IPS-15b (cell line): ENCODE results near the gene CD200R1L.

Source experiments
- H3K27me3 ChIP-seq: one replicate; pipeline ENCODE4 v1.6.1; 2013; ENCODE audit warnings: low read length; ENCODE audit not compliant: control insufficient read depth, insufficient read depth
- H3K36me3 ChIP-seq: one replicate; pipeline ENCODE4 v1.6.1; 2013; ENCODE audit warnings: low read length; ENCODE audit not compliant: control insufficient read depth, insufficient read depth
- H3K4me1 ChIP-seq: one replicate; pipeline ENCODE4 v1.6.1; 2013; ENCODE audit warnings: mild to moderate bottlenecking, low read length; ENCODE audit not compliant: control insufficient read depth, insufficient read depth
- H3K4me3 ChIP-seq: one replicate; pipeline ENCODE4 v1.5.1; 2013; ENCODE audit warnings: low read depth, low read length
- H3K9ac ChIP-seq: one replicate; pipeline ENCODE4 v1.6.1; 2013; ENCODE audit warnings: low read depth, mild to moderate bottlenecking, low read length
- H3K9me3 ChIP-seq: one replicate; pipeline ENCODE4 v1.6.1; 2013; ENCODE audit warnings: mild to moderate bottlenecking, low read length; ENCODE audit not compliant: control insufficient read depth, insufficient read depth

The CD200R1L gene

GRCh38 chr3:112782491-112782890 is 64.2 kb downstream of the CD200R1L start:
- no peaks in the 10 kb centered on the region for H3K27me3 ChIP-seq
- H3K4me1 ChIP-seq = peaks cover 2% of the 10 kb centered on the region
- H3K4me3 ChIP-seq = no peak overlapping the region
- H3K9ac ChIP-seq = no peak overlapping the region
- H3K9me3 ChIP-seq = no peaks in the 10 kb centered on the region
- no peaks in the 10 kb centered on the region for H3K36me3 ChIP-seq

GRCh38 chr3:112781599-112781998 is 65.1 kb downstream of the CD200R1L start:
- H3K4me3 ChIP-seq = no peak overlapping the region
- H3K9ac ChIP-seq = no peak overlapping the region
- no peaks in the 10 kb centered on the region for H3K27me3 ChIP-seq
- no peaks in the 10 kb centered on the region for H3K36me3 ChIP-seq
- H3K4me1 ChIP-seq = peaks cover 2% of the 10 kb centered on the region
- H3K9me3 ChIP-seq = no peaks in the 10 kb centered on the region

- Histone ChIP-seq H3K9ac (no peak overlapping the region), H3K9me3 (no peaks in the 10 kb centered on the region), H3K4me1 (peaks cover 2% of the 10 kb centered on the region), H3K36me3 (no peaks in the 10 kb centered on the region), H3K4me3 (no peak overlapping the region), H3K27me3 (no peaks in the 10 kb centered on the region)
Measured at GRCh38 chr3:112779558-112780480, 66.8 kb downstream of the CD200R1L start.

- H3K36me3 ChIP-seq = no peaks in the 10 kb centered on the region
- H3K4me3 ChIP-seq = no peak overlapping the region
- H3K27me3 ChIP-seq = no peaks in the 10 kb centered on the region
- no peaks in the 10 kb centered on the region for H3K9me3 ChIP-seq
- H3K9ac ChIP-seq = no peak overlapping the region
- peaks cover 2% of the 10 kb centered on the region for H3K4me1 ChIP-seq
Measured at GRCh38 chr3:112779011-112779410, 67.7 kb downstream of the CD200R1L start.

- H3K9me3 ChIP-seq = no peaks in the 10 kb centered on the region
- H3K36me3 ChIP-seq = no peaks in the 10 kb centered on the region
- H3K9ac ChIP-seq = no peak overlapping the region
- no peak overlapping the region for H3K4me3 ChIP-seq
- H3K27me3 ChIP-seq = no peaks in the 10 kb centered on the region
- no peaks in the 10 kb centered on the region for H3K4me1 ChIP-seq
Measured at GRCh38 chr3:112778353-112778948, 68.2 kb downstream of the CD200R1L start.

GRCh38 chr3:112777811-112778210 is 68.9 kb downstream of the CD200R1L start:
- Histone ChIP-seq H3K4me3 (no peak overlapping the region), H3K4me1 (no peaks in the 10 kb centered on the region), H3K27me3 (no peaks in the 10 kb centered on the region), H3K9me3 (no peaks in the 10 kb centered on the region), H3K36me3 (no peaks in the 10 kb centered on the region), H3K9ac (no peak overlapping the region)

- no peak overlapping the region for H3K9ac ChIP-seq
Measured at GRCh38 chr3:112776836-112777235, 69.8 kb downstream of the CD200R1L start.

GRCh38 chr3:112776000-112776399 is 70.7 kb downstream of the CD200R1L start:
- H3K36me3 ChIP-seq = no peaks in the 10 kb centered on the region
- no peaks in the 10 kb centered on the region for H3K4me1 ChIP-seq
- H3K9ac ChIP-seq = no peak overlapping the region
- no peaks in the 10 kb centered on the region for H3K27me3 ChIP-seq
- no peak overlapping the region for H3K4me3 ChIP-seq
- H3K9me3 ChIP-seq = no peaks in the 10 kb centered on the region

More at GRCh38 chr3:112776836-112777235, 69.8 kb downstream of the CD200R1L start:
- H3K4me1 ChIP-seq = no peaks in the 10 kb centered on the region
- no peak overlapping the region for H3K4me3 ChIP-seq
- no peaks in the 10 kb centered on the region for H3K27me3 ChIP-seq
- H3K9me3 ChIP-seq = no peaks in the 10 kb centered on the region
- H3K36me3 ChIP-seq = no peaks in the 10 kb centered on the region

GRCh38 chr3:112775011-112775742 is 71.5 kb downstream of the CD200R1L start:
- Histone ChIP-seq H3K4me1 (no peaks in the 10 kb centered on the region), H3K27me3 (no peaks in the 10 kb centered on the region), H3K9ac (no peak overlapping the region), H3K4me3 (no peak overlapping the region), H3K9me3 (no peaks in the 10 kb centered on the region), H3K36me3 (no peaks in the 10 kb centered on the region)

- Histone ChIP-seq H3K4me3 (no peak overlapping the region), H3K9ac (no peak overlapping the region), H3K36me3 (no peaks in the 10 kb centered on the region), H3K27me3 (no peaks in the 10 kb centered on the region), H3K9me3 (no peaks in the 10 kb centered on the region), H3K4me1 (no peaks in the 10 kb centered on the region)
Measured at GRCh38 chr3:112774293-112774926, 72.3 kb downstream of the CD200R1L start.

- Histone ChIP-seq H3K27me3 (no peaks in the 10 kb centered on the region), H3K4me3 (no peak overlapping the region), H3K36me3 (no peaks in the 10 kb centered on the region), H3K9ac (no peak overlapping the region), H3K9me3 (no peaks in the 10 kb centered on the region), H3K4me1 (no peaks in the 10 kb centered on the region)
Measured at GRCh38 chr3:112773864-112774263, 72.8 kb downstream of the CD200R1L start.
